ENCODE measurements around the gene SLC10A7. TPM values are rescaled to one million over a fixed set of nuclear protein-coding genes. Genes with fewer than 3 reads are reported as not detected.

Gene SLC10A7
- total RNA-seq, 3 donors from 2014 or later (not counting 1 experiment from before 2014, with no cell fraction given): 16.0 to 29.4 (median 26.3) TPM

DNA sequence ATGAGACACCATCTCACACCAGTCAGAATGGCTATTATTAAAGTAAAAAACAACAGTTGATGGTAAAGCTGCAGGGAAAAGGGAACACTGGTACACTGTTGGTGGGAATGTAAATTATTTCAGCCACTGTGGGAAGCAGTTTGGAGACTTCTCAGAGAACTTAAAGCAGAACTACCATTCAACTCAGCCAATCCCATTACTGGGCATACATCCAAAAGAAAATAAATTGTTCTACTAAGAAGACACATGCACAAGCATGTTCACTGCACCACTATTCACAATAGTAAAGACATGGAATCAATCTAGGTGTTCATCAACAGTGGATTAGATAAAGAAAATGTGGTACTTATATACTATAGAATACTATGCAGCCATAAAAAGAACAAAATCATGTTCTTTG lies 172.4 kb downstream of the SLC10A7 start:
- peak overlapping the region; percentile 60 for H3K4me3 Mint-ChIP-seq
- no peaks in the 10 kb centered on the region for H3K9me3 Mint-ChIP-seq
- H3K27me3 Mint-ChIP-seq (ENCODE audit: low read depth in 2 of 2): no peaks in the 10 kb centered on the region
- DNase-seq (no peak), ATAC-seq (no peak)
- no peaks in the 10 kb centered on the region for H3K36me3 ChIP-seq (ENCODE audit: control insufficient read depth, insufficient read depth, low read length)
- peaks cover 10 to 13% of the 10 kb centered on the region in 2 donors for H3K4me1 Mint-ChIP-seq
- no peaks in the 10 kb centered on the region for H3K4me1 ChIP-seq (ENCODE audit: control insufficient read depth, insufficient read depth, low read length)
- no peaks in the 10 kb centered on the region for H3K27me3 ChIP-seq (ENCODE audit: control insufficient read depth, insufficient read depth, low read length)
- no peak overlapping the region for H3K4me3 ChIP-seq (ENCODE audit: low read length)
- H3K9me3 ChIP-seq (ENCODE audit: control insufficient read depth, insufficient read depth, low read length): no peaks in the 10 kb centered on the region
- H3K36me3 Mint-ChIP-seq: no peaks in the 10 kb centered on the region
- TF ChIP-seq, protein P1, sequence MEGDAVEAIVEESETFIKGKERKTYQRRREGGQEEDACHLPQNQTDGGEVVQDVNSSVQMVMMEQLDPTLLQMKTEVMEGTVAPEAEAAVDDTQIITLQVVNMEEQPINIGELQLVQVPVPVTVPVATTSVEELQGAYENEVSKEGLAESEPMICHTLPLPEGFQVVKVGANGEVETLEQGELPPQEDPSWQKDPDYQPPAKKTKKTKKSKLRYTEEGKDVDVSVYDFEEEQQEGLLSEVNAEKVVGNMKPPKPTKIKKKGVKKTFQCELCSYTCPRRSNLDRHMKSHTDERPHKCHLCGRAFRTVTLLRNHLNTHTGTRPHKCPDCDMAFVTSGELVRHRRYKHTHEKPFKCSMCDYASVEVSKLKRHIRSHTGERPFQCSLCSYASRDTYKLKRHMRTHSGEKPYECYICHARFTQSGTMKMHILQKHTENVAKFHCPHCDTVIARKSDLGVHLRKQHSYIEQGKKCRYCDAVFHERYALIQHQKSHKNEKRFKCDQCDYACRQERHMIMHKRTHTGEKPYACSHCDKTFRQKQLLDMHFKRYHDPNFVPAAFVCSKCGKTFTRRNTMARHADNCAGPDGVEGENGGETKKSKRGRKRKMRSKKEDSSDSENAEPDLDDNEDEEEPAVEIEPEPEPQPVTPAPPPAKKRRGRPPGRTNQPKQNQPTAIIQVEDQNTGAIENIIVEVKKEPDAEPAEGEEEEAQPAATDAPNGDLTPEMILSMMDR (IDR thresholded peaks at IDR 0.05): no peak
- no peak overlapping the region for H3K27ac Mint-ChIP-seq
- no peak overlapping the region for H3K27ac ChIP-seq (ENCODE audit: low read length)
- intact Hi-C loops (cut with micrococcal nuclease): no loop called here

DNA sequence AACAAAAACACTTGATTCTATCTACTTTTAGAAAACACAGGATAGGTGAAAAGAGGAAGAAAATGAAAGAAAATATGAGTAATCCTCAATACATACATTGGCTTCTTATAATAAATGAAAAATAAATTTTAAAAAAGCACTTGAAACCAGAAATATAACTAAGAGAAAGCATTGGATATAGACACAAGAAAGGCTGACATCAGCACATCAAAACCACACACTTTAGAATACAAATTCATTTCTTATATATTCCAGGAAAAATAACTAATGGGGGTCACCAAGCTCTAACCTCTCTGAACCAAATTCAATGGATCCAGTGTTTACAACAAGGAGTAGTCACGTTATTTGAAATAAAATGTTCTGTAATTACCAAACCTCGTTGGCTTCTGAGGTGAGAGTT lies 173.9 kb downstream of the SLC10A7 start:
- Mint-ChIP-seq H3K27ac (no peak overlapping the region), H3K4me1 (peaks cover 10 to 17% of the 10 kb centered on the region in 2 donors), H3K27me3 (ENCODE audit: low read depth in 2 of 2) (no peaks in the 10 kb centered on the region), H3K36me3 (no peaks in the 10 kb centered on the region), H3K9me3 (no peaks in the 10 kb centered on the region), H3K4me3 (no peak overlapping the region)
- H3K36me3 ChIP-seq (ENCODE audit: control insufficient read depth, insufficient read depth, low read length): no peaks in the 10 kb centered on the region
- H3K27ac ChIP-seq (ENCODE audit: low read length): no peak overlapping the region
- TF ChIP-seq, protein P1 (IDR thresholded peaks at IDR 0.05): no peak
- intact Hi-C loops (cut with micrococcal nuclease): no loop called here
- no peak overlapping the region for H3K4me3 ChIP-seq (ENCODE audit: low read length)
- H3K27me3 ChIP-seq (ENCODE audit: control insufficient read depth, insufficient read depth, low read length): no peaks in the 10 kb centered on the region
- 68% methylated on average over 2 of the region's 2 CpGs for WGBS (ENCODE audit: insufficient coverage)
- no peaks in the 10 kb centered on the region for H3K9me3 ChIP-seq (ENCODE audit: control insufficient read depth, insufficient read depth, low read length)
- DNase-seq (no peak), ATAC-seq (no peak)
- no peaks in the 10 kb centered on the region for H3K4me1 ChIP-seq (ENCODE audit: control insufficient read depth, insufficient read depth, low read length)

DNA sequence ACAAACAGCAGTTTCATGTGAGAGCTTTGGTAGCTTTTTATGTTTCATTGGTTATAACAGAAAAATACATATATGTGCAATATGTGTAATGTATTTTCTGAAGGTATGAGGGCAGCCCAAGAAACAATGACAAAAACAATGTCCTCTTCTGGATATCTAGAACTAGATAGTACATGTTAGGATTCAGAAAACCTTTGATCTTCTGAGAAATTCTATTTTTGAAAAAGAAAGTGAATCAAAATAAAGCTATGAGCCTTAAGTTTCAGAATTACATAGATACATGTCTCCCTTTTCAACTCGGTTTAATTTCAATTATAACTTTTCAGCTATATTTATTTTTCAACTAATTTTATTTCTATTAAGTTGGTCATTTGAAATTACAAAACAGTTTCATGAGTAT lies 175.5 kb downstream of the SLC10A7 start:
- Histone ChIP-seq H3K27ac (ENCODE audit: low read length) (no peak overlapping the region), H3K36me3 (ENCODE audit: control insufficient read depth, insufficient read depth, low read length) (no peaks in the 10 kb centered on the region), H3K4me1 (ENCODE audit: control insufficient read depth, insufficient read depth, low read length) (no peaks in the 10 kb centered on the region), H3K27me3 (ENCODE audit: control insufficient read depth, insufficient read depth, low read length) (no peaks in the 10 kb centered on the region), H3K4me3 (ENCODE audit: low read length) (no peak overlapping the region), H3K9me3 (ENCODE audit: control insufficient read depth, insufficient read depth, low read length) (no peaks in the 10 kb centered on the region)
- H3K27me3 Mint-ChIP-seq (ENCODE audit: low read depth in 2 of 2): no peaks in the 10 kb centered on the region
- WGBS (ENCODE audit: insufficient coverage): no CpG with 5 or more reads among the region's 1 CpG
- no peaks in the 10 kb centered on the region for H3K36me3 Mint-ChIP-seq
- intact Hi-C loops (cut with micrococcal nuclease): no loop called here
- ATAC-seq (no peak), DNase-seq (no peak)
- peaks cover 10 to 17% of the 10 kb centered on the region in 2 donors for H3K4me1 Mint-ChIP-seq
- peak overlapping the region in 1 of 2 donors; percentile 41 for H3K27ac Mint-ChIP-seq
- TF ChIP-seq, protein P1 (IDR thresholded peaks at IDR 0.05): no peak
- no peak overlapping the region for H3K4me3 Mint-ChIP-seq
- no peaks in the 10 kb centered on the region for H3K9me3 Mint-ChIP-seq

DNA sequence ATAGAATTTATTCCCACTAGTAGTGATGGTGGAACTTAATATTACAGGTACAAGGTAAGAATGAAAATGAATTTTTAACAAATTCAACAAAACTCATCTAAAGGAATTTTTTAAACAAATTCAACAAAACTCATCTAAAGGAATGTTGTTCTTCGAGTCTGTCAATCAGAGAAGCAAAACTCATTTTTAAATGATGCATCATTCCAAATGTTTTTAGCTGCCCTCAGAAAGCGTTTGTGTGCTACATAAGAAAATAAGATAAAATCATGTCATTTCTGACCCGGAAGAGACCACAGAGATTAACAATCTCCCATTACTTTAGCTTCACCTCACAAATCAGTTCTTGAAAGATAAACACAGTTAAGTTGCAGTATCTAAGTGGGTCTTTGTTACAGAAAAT lies 178.0 kb downstream of the SLC10A7 start:
- no peaks in the 10 kb centered on the region for H3K27me3 Mint-ChIP-seq (ENCODE audit: low read depth in 2 of 2)
- Histone ChIP-seq H3K4me3 (ENCODE audit: low read length) (no peak overlapping the region), H3K27ac (ENCODE audit: low read length) (no peak overlapping the region), H3K36me3 (ENCODE audit: control insufficient read depth, insufficient read depth, low read length) (no peaks in the 10 kb centered on the region), H3K4me1 (ENCODE audit: control insufficient read depth, insufficient read depth, low read length) (no peaks in the 10 kb centered on the region), H3K9me3 (ENCODE audit: control insufficient read depth, insufficient read depth, low read length) (no peaks in the 10 kb centered on the region), H3K27me3 (ENCODE audit: control insufficient read depth, insufficient read depth, low read length) (no peaks in the 10 kb centered on the region)
- H3K27ac Mint-ChIP-seq: no peak overlapping the region
- DNase-seq: no peak
- no peak overlapping the region for H3K4me3 Mint-ChIP-seq
- intact Hi-C loops (cut with micrococcal nuclease): loop anchor here (1.0 to 5.0 kb wide), 2 partner anchors 574 to 754 kb away; no protein-coding TSS in a partner anchor
- TF ChIP-seq, protein P1 (IDR thresholded peaks at IDR 0.05): no peak
- ATAC-seq: no peak
- H3K9me3 Mint-ChIP-seq: no peaks in the 10 kb centered on the region
- H3K4me1 Mint-ChIP-seq: peaks cover 0 to 17% of the 10 kb centered on the region in 2 donors
- 92% methylated on average over 3 of the region's 3 CpGs for WGBS (ENCODE audit: insufficient coverage)
- H3K36me3 Mint-ChIP-seq: no peaks in the 10 kb centered on the region
